HepG2 (cell line): Measurements from ENCODE around the gene CR1. TPM values are rescaled to one million over a fixed set of nuclear protein-coding genes. Genes with fewer than 3 reads are reported as not detected.

ENCODE experiments used
- CAMTA2 ChIP-seq: sonication (generic); formaldehyde crosslinking; IDR thresholded peaks from 2 replicates; pipeline ENCODE4 v1.4.0; 2020; ENCODE audit warnings: mild to moderate bottlenecking, missing genetic modification reagents, borderline replicate concordance
- DNMT1 ChIP-seq: sonication (generic); formaldehyde crosslinking; IDR thresholded peaks from 2 replicates; pipeline ENCODE4 v1.5.1; 2020; ENCODE audit warnings: mild to moderate bottlenecking, missing genetic modification reagents
- ESRRA ChIP-seq: sonication (generic); formaldehyde crosslinking; IDR thresholded peaks from 2 replicates; pipeline ENCODE4 v1.5.1; 2020; ENCODE audit warnings: mild to moderate bottlenecking, low read depth, missing genetic modification reagents
- FOSL2 ChIP-seq: sonication (generic); formaldehyde crosslinking; IDR thresholded peaks from 2 replicates; pipeline ENCODE4 v1.4.0; 2020; ENCODE audit warnings: missing genetic modification reagents
- HCFC1 ChIP-seq: fragments of 150-350 bp; IDR thresholded peaks from 2 replicates; pipeline ENCODE4 v1.6.1; 2014; ENCODE audit warnings: low read depth, low read length
- HNF4G ChIP-seq, 2 experiments: sonication (generic) in 1 of 2; formaldehyde crosslinking in 1 of 2; IDR thresholded peaks; 2 replicates each; pipeline versions ENCODE4 v1.4.0 to v1.6.1; 2011 to 2020; ENCODE audit warnings: borderline replicate concordance in 2 of 2, low read depth in 2 of 2, mild to moderate bottlenecking in 2 of 2, low read length in 1 of 2, missing genetic modification reagents in 1 of 2, moderate library complexity in 1 of 2
- IRX3 ChIP-seq: sonication (generic); formaldehyde crosslinking; IDR thresholded peaks from 2 replicates; pipeline ENCODE4 v1.8.1; 2023; ENCODE audit warnings: mild to moderate bottlenecking, low read depth, missing genetic modification reagents, borderline replicate concordance
- KDM2A ChIP-seq: sonication (generic); formaldehyde crosslinking; IDR thresholded peaks from 2 replicates; pipeline ENCODE4 v1.4.0; 2020; ENCODE audit warnings: low read depth, missing genetic modification reagents, borderline replicate concordance
- MIXL1 ChIP-seq: IDR thresholded peaks from 2 replicates; pipeline ENCODE4 v1.6.1; 2016
- MXD4 ChIP-seq: IDR thresholded peaks from 2 replicates; pipeline ENCODE4 v1.6.1; 2016; ENCODE audit warnings: mild to moderate bottlenecking, missing biosample characterization, missing genetic modification reagents
- NFATC3 ChIP-seq: sonication (generic); formaldehyde crosslinking; IDR thresholded peaks from 2 replicates; pipeline ENCODE4 v1.5.1; 2020; ENCODE audit warnings: mild to moderate bottlenecking, missing genetic modification reagents
- RCOR2 ChIP-seq: IDR thresholded peaks from 2 replicates; pipeline ENCODE4 v1.6.1; 2016; ENCODE audit warnings: missing biosample characterization, missing genetic modification reagents
- SMARCC2 ChIP-seq: fragments of 450-650 bp; IDR thresholded peaks from 2 replicates; pipeline ENCODE4 v1.6.1; 2017; ENCODE audit warnings: antibody characterized with exemption, mild to moderate bottlenecking
- SNAI1 ChIP-seq: sonication (generic); formaldehyde crosslinking; IDR thresholded peaks from 2 replicates; pipeline ENCODE4 v1.5.0; 2020; ENCODE audit warnings: mild to moderate bottlenecking, missing genetic modification reagents, borderline replicate concordance
- SRSF9 ChIP-seq: fragments of 200-400 bp; formaldehyde crosslinking; IDR thresholded peaks from 2 replicates; pipeline ENCODE4 v1.6.1; 2018; ENCODE audit warnings: borderline replicate concordance, mild to moderate bottlenecking, low read depth, low read length; ENCODE audit not compliant: insufficient read depth, poor library complexity, severe bottlenecking
- TCF12 ChIP-seq, 2 experiments: fragments of 450-650 bp in 1 of 2; sonication (generic) in 1 of 2; formaldehyde crosslinking in 1 of 2; IDR thresholded peaks; 2 replicates each; pipeline versions ENCODE4 v1.6.1 to v1.8.0; 2017 to 2022; ENCODE audit warnings: antibody characterized with exemption in 1 of 2, mild to moderate bottlenecking in 1 of 2, missing genetic modification reagents in 1 of 2, moderate library complexity in 1 of 2
- YEATS2 ChIP-seq: sonication (generic); formaldehyde crosslinking; IDR thresholded peaks from 2 replicates; pipeline ENCODE4 v1.4.0; 2020; ENCODE audit warnings: missing genetic modification reagents, borderline replicate concordance
- ZBTB10 ChIP-seq: sonication (generic); formaldehyde crosslinking; IDR thresholded peaks from 2 replicates; pipeline ENCODE4 v1.4.0; 2020; ENCODE audit warnings: missing genetic modification reagents, borderline replicate concordance
- ZBTB7A ChIP-seq: sonication (generic); formaldehyde crosslinking; IDR thresholded peaks from 2 replicates; pipeline ENCODE4 v1.8.0; 2022; ENCODE audit warnings: mild to moderate bottlenecking, missing genetic modification reagents
- ZNF160 ChIP-seq: sonication (generic); formaldehyde crosslinking; IDR thresholded peaks from 2 replicates; pipeline ENCODE4 v1.8.0; 2022; ENCODE audit warnings: mild to moderate bottlenecking, inconsistent platforms, missing genetic modification reagents
- ZSCAN25 ChIP-seq: sonication (generic); formaldehyde crosslinking; IDR thresholded peaks from 2 replicates; pipeline ENCODE4 v1.8.0; 2022; ENCODE audit warnings: mild to moderate bottlenecking, missing genetic modification reagents
- polyA plus RNA-seq, 8 experiments: library from polyadenylated mRNA; depleted of rRNA in 3 of 8; stranded (reverse) in 7 of 8; unstranded in 1 of 8; fragments of >200 nt; fragmentation: Illumina TruSeq in 4 of 8; extraction: Trizol in 4 of 8; gene quantifications; 2 replicates each; pipeline versions ENCODE4 v1.2.1 to v1.2.3, GENCODE V29; 2011 to 2016; ENCODE audit warnings: low read depth in 4 of 8, missing spikeins in 1 of 8, mixed read lengths in 1 of 8; ENCODE audit not compliant: insufficient read depth in 1 of 8
- total RNA-seq, 5 experiments: library from RNA; depleted of rRNA; stranded (reverse); fragments of >200 nt; fragmentation: Illumina TruSeq; extraction: Trizol; gene quantifications; 2 replicates each; pipeline ENCODE4 v1.2.3, GENCODE V29; 2016; ENCODE audit warnings: low read depth in 1 of 5
- TF ChIP-seq, protein P1 (sequence below): sonication (generic); formaldehyde crosslinking; IDR thresholded peaks from 2 replicates; pipeline ENCODE4 v1.8.0; 2022; ENCODE audit warnings: mild to moderate bottlenecking, missing genetic modification reagents, moderate library complexity
- TF ChIP-seq, protein P2 (sequence below), 2 experiments: sonication (generic) in 1 of 2; formaldehyde crosslinking in 1 of 2; IDR thresholded peaks; 2 replicates each; pipeline versions ENCODE4 v1.4.0 to v1.6.1; 2016 to 2020; ENCODE audit warnings: borderline replicate concordance in 1 of 2, low read depth in 1 of 2, mild to moderate bottlenecking in 1 of 2, missing genetic modification reagents in 1 of 2

The CR1 gene
- total and polyA plus RNA-seq, 2 of the 13 experiments (the other 11 are each of a cell fraction or from before 2014, with no cell fraction given), result not detected

DNA sequence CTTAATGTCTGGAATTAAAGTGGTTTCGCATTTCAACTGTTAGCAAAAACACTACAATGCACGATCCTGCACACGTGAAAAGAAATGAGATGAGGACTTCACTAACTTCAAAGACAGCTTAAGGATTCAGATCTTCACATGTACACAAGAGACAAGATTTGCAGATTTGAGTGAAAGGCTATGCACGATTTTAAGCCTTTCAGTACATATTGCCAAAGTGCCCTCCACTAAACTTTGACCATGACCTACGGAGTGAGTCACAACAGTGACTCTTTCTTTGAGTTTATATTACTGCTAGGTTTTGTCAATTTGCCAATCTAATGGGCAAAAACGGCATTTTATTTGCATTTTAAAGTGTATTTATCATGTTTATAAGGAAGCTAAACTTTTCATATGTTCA, 107.8 kb downstream of the CR1 start (continued):
- TF ChIP-seq MXD4 (CRISPR knock-in tag), result peak; percentile 74; the same call in 1 of the 2 replicates
- TF ChIP-seq MIXL1 (CRISPR knock-in tag), result peak; percentile 65; the same call in 1 of the 2 replicates
- TF ChIP-seq HNF4G (IDR thresholded peaks at IDR 0.05; ENCODE audit: borderline replicate concordance, low read depth, low read length), result peak; percentile 52; the same call in 1 of the 2 replicates
- TF ChIP-seq HNF4G (CRISPR knock-in tag; IDR thresholded peaks at IDR 0.05; ENCODE audit: borderline replicate concordance, low read depth), result no peak
- peak; percentile 83 for TF ChIP-seq RCOR2 (CRISPR knock-in tag)
- peak; percentile 99 for TF ChIP-seq FOSL2
- no peak for TF ChIP-seq SRSF9
- no peak for TF ChIP-seq ESRRA (CRISPR knock-in tag)
- peak; percentile 83; the same call in 1 of the 2 replicates for TF ChIP-seq SMARCC2
- no peak for TF ChIP-seq TCF12 (IDR thresholded peaks at IDR 0.05)
- 0 out of 2 replicates have a peak, but pooled peaks have one; percentile 43 for TF ChIP-seq TCF12 (CRISPR knock-in tag; IDR thresholded peaks at IDR 0.05)
- TF ChIP-seq SNAI1, result no peak
- no peak for TF ChIP-seq ZNF160 (CRISPR knock-in tag)
- no peak for TF ChIP-seq HCFC1
- TF ChIP-seq ZSCAN25 (CRISPR knock-in tag), result no peak
- TF ChIP-seq IRX3 (CRISPR knock-in tag), result no peak
- TF ChIP-seq NFATC3 (CRISPR knock-in tag), result no peak
- no peak for TF ChIP-seq CAMTA2 (CRISPR knock-in tag)
- TF ChIP-seq, protein P1, sequence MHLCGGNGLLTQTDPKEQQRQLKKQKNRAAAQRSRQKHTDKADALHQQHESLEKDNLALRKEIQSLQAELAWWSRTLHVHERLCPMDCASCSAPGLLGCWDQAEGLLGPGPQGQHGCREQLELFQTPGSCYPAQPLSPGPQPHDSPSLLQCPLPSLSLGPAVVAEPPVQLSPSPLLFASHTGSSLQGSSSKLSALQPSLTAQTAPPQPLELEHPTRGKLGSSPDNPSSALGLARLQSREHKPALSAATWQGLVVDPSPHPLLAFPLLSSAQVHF (CRISPR knock-in tag), result no peak
- TF ChIP-seq, protein P2, sequence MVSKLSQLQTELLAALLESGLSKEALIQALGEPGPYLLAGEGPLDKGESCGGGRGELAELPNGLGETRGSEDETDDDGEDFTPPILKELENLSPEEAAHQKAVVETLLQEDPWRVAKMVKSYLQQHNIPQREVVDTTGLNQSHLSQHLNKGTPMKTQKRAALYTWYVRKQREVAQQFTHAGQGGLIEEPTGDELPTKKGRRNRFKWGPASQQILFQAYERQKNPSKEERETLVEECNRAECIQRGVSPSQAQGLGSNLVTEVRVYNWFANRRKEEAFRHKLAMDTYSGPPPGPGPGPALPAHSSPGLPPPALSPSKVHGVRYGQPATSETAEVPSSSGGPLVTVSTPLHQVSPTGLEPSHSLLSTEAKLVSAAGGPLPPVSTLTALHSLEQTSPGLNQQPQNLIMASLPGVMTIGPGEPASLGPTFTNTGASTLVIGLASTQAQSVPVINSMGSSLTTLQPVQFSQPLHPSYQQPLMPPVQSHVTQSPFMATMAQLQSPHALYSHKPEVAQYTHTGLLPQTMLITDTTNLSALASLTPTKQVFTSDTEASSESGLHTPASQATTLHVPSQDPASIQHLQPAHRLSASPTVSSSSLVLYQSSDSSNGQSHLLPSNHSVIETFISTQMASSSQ (IDR thresholded peaks at IDR 0.05; ENCODE audit: low read depth), result peak; percentile 49; the same call in 1 of the 2 replicates
- TF ChIP-seq, protein P2 (CRISPR knock-in tag; IDR thresholded peaks at IDR 0.05; ENCODE audit: borderline replicate concordance), result peak; percentile 76; the same call in 1 of the 2 replicates
- no peak for TF ChIP-seq KDM2A
- TF ChIP-seq ZBTB10 (CRISPR knock-in tag), result no peak
- no peak for TF ChIP-seq DNMT1
- TF ChIP-seq YEATS2 (CRISPR knock-in tag), result no peak; the same call in 1 of the 2 replicates
- TF ChIP-seq ZBTB7A (CRISPR knock-in tag), result no peak
